GM21825 (cell line): ENCODE data around the gene NFATC2.
A peak's percentile ranks its signal among the peaks of the same experiment; 100 is the strongest.
"Not testable (repeated sequence)": the region's sequence is repeated elsewhere in the genome, so short reads cannot be mapped to it uniquely, and the experiment has no call there.

Experiments
- ATAC-seq: cut with Tn5 transposase; IDR thresholded peaks from one replicate; pipeline ENCODE4 v1.9.1; 2021; ENCODE audit warnings: mild to moderate bottlenecking, moderate library complexity; ENCODE audit not compliant: unreplicated experiment

The NFATC2 gene

GRCh38 chr20:51481341-51481914, 61.1 kb downstream of the NFATC2 start:
- no peak for ATAC-seq

DNA sequence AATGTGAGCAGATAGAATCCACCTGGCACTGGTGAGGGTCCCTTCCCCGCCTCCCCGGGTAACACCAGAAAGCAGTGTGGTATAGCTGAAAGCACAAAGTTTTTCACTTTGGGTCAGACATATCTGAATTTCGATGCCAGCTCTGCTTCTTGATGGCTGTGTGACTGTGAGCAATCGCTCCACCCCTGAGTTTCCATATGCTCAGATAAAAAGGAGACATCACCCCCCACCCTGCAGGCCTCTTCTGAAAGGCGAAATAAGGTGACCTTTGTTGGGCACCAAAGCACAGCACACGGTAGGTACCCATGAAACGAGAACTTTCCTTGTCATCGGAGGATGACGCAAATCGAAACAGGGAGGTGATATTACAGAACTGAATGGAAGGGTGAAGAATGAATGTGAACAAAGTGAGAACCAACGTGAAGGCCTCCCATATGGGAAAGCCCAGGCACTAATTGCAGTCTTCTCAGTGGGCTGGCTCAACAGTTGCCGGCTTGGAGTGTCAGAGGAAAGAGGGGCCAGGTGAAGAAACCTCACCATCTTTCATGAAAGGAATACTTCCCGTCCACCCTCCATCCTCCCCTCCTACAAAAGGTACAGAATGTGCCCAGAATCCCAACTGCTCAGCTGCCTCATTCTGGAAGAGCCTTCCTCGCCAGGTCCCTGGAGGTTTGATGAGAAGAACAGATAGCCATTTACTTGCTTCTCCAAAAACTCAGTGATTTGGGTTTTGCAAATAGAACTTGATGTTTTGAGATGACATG, 61.8 kb downstream of the NFATC2 start:
- peak; percentile 73 for ATAC-seq

- ATAC-seq = not testable (repeated sequence)
Observed at GRCh38 chr20:51476106-51476505, 66.4 kb downstream of the NFATC2 start.

GRCh38 chr20:51473771-51474170, 68.7 kb downstream of the NFATC2 start:
- ATAC-seq = no peak

- no peak for ATAC-seq
Observed at GRCh38 chr20:51473256-51473655, 69.3 kb downstream of the NFATC2 start.

DNA sequence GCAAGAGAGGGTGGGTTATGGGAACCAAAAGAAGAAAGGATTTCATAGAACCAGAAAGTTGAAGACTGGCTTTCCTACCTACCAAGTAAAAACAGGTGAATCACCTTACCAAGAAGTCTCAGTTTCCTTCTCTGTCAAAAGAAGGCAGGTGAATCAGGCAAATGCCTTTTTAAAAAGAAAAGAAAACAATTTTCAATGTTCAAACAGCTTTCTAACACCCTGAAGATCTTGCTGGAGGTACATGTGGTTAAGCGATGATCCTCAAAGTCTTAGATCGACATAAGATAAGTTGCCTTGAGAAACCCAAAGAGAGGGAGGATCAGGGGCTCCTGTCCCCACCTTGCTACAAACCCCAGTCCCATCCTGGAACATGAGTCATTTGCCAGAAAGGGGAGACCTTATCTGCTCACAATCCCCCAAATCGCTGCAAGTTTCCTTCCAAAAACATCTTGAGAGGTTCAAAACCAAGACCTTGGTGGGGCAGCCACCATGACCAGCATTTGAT, 71.6 kb downstream of the NFATC2 start:
- ATAC-seq = no peak

- no peak for ATAC-seq
Observed at GRCh38 chr20:51470499-51470820, 72.1 kb downstream of the NFATC2 start.

DNA sequence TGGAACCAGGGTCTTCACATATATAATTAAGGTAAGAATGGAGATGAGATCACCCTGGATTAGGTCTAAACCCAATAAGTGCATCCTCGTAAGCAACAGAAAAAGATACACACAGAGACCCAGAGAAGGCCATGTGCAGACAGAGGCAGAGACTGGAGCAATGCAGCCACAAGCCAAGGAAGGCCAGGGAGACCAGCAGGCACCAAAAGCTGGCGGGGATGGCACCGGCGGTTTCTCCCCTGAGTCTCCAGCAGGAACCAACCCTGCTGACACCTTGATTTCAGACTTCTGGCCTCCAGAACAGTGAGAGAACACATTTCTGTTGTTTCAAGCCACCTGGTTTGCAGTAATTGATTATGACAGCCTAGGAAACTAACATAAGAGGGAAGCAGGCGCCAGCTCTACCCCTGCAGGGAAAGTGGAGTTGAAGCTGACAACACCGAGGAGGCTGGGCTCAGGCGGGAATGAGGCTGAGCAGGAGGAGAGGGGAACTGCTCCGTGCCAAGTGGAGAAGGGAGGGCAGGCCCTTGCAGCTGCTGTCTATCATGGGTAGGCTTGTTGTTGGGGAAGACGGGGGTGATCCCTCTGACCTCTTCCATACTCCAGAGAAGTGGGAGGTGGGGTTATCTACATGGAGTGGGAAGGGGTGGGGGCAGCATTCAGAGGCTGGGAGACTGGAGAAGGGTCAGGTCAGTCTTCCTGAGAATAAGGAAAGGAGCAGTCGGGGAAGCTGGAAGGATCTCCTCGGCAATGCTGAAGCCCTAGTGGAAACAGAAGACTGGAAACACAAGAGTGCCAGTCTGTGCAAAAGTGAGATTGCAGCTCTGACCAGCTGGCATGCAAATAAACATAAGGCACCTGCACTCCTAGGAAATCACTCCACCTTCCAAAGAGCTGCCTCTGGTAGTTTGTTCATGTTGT, 72.7 kb downstream of the NFATC2 start:
- no peak for ATAC-seq

- no peak for ATAC-seq
Observed at GRCh38 chr20:51469046-51469445, 73.5 kb downstream of the NFATC2 start.

DNA sequence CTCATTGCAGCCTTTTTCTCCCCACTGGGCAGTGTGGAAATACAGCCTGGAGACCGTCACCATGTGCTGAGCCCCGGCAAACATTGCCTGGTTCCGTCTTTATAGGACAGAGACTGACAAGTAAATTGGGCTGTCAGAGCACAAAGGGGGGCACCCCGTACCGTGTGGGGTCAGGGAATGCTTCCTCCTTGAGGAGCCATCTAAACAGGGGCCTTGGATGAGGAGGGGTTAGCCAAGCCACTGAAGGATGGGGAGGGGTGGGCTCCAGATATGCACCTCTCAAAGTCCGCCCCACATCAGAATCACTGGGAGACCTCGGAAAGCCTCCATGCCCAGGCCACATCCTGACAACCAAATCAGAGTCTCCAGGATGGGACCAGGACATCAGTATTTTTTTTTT, 73.9 kb downstream of the NFATC2 start:
- ATAC-seq = no peak

DNA sequence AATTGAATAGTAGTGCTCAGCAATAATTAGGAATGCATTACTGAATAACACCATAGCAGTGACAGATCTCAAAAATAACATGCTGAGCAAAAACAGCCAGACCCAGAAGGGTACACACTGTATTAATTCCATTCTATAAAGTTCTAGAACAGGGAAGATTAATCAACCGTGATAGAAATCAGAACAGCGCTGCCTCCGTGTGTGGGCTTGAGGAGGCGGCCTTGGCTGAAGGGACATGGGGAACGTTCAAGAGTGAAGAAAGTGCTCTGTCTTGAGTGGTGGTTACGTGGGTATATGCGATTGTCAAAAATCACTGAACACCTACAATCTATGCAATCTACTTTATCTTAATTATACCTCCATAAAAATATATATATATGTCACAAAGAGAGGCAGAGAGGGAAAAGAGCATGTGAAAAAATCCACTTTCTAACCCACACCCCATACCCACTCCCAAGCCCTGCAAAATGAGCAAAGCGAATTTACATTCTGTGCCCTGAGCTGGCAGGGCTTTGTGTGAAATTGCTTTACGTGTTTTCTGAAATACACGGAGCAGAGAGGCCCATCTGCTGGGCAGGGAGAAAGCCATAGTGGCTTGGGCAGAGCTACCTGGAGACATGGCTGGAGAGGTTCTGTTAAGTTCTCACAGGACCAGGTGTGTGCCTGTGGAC, 74.4 kb downstream of the NFATC2 start:
- no peak for ATAC-seq

DNA sequence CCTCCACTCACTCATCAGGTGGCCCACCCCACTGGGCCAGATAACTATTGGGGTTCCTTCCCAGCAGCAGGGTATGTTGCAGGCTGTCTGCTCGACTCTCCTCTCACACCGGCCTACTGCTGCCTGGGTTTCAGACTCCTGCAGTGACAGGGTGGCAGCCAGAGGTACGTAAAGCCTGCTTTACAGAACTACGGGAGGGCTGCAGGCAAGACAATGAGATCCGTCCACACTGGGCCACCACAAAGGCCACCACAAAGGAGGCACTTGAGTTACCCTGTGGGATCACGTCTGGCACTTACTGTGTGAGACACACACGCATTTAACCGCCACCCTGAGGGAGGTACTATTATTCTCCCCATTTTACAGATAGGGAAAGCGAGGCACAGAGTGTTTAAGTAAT, 78.5 kb downstream of the NFATC2 start:
- ATAC-seq = no peak

DNA sequence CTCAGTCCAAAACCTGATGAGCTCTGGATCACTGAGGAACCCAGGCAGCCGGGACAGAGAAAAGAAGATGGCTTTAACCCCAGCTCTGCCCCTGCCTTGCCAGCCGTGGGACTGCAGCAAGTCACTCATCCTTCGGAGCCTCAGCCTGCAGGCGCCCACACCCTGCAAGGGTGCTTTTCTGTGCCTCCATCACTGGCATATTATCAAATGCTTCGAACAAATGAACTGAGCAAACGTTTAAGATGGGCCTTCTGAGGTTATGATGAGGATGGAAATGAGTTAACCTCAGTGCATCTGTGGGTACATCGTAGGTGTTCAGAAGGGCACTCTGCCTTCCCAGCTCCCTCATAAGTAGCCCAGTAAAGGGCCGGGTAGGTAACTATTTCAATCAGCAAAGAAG, 79.0 kb downstream of the NFATC2 start:
- ATAC-seq = no peak

- ATAC-seq = no peak
Observed at GRCh38 chr20:51462566-51463276, 79.8 kb downstream of the NFATC2 start.

DNA sequence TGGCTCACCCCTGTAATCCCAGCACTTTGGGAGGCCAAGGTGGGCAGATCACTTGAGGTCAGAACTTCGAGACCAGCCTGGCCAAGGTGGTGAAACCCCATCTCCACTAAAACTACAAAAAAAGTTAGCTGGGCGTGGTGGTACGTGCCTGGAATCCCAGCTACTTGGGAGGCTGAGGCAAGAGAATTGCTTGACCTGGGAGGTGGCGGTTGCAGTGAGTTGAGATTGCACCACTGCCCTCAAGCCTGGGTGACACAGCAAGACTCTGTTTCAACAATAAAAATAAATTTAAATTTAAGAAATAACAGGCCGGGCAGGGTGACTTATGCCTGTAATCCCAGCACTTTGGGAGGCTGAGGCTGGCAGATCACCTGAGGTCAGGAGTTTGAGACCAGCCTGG, 80.7 kb downstream of the NFATC2 start:
- not testable (repeated sequence) for ATAC-seq

GRCh38 chr20:51461306-51461705, 81.2 kb downstream of the NFATC2 start:
- ATAC-seq = no peak

DNA sequence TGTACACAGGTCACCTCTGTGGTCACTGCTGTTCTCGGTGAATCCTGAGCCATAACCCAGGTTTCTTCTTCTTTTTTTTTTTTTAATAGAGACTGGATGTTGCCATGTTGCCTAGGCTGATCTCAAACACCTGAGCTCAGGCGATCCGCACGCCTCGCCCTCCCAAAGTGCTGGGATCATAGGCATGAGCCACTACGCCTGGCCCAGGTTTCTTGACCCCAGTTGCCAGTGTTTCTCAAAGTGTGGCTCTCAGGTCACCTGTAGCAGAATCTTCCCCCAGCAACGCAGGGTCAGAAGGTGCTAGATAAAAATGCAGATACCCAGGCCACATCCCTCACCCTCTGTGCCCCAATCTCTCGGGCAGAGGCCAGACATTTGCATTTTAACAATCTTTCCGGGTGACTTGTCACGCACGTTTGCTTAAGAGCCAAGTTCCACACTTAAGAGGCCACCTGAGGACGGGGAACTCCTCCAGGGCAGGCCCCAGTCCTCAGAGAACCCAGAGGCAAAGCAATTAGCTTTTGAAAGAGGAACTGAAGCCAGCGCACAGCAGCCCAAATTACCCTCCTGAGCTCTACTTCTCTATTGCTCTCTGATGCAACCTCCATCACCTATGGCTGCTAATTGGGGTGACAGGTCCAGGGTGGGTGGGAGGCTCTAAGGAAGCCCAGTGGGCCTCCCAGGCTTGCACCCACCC, 81.8 kb downstream of the NFATC2 start:
- peak; percentile 97 for ATAC-seq

DNA sequence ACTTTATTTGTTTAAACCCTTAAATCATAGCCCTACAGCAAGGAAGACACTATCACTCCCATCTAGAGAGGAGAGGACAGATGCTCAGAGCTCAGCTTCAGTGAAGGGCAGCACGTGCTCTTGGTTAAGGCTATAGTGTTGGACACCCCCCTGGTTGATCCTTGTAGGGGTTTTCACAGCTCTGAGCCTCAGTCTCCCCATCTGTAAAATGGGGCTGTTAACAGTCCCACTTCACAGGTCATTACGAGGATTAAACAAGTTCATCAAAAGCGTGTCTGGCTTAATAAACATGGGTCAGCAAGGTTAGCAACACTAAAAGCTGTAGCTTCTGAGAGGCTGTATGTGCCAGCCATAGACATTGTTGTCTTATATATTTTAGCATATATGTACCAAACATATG, 82.4 kb downstream of the NFATC2 start:
- no peak for ATAC-seq

DNA sequence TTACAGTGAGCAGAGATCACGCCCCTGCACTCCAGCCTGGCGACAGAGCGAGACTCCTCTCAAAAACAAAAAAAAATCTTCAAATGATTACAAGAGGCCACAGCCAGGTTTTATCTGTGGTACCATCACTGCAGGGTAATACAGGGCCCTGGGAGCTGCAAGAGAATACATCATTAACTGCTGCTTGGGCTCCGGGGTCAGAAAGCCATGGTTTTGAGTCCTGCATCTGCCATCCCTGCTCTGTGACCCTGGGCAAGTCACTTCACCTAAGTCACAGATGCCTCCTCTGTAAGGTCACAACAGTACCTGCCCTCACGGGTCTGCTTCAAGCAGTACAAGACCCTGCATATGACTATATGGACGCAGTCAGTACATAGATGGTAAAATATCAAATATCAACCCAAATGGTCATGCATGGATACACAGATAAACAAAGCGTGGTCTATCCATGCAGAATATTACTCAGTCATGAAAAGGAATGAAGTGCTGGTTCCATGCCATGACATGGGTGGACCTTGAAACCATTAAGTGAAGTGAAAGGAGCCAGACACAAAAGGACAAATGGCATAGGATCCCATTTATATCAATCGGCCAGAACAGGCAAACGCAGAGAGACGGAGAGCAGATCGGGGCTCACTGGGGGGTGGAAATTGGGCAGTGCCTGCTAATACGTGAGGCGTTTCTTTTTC, 83.6 kb downstream of the NFATC2 start:
- no peak for ATAC-seq
